Measurements from ENCODE around the gene KBTBD12.

DNA sequence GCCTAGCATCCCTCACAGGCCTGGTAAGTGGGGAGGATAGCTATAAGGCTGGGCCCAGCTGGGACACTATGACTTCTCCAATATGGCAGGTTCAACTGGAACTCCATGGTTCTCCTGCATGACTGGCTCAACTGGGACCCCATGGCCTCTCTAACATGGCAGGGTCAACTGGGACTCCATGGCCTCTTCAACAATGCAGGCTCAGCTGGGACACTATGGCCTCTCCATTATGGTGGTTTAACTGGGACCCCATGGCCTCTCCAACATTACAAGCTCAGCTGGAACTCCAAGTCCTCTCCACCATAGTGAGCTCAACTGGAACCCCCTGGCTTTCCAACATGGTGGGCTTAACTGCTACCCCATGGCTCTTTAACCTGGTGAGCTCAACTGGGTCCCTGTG, 79.0 kb downstream of the KBTBD12 start:
- TF ChIP-seq YY1 (IDR thresholded peaks at IDR 0.05; ENCODE audit: insufficient read depth, insufficient read length) (no peak), ZNF274 (IDR thresholded peaks at IDR 0.05; ENCODE audit: low read depth, low read length) (no peak)

All from NT2/D1 (cell line).